Left ventricle myocardium inferior (tissue), 1 donor: ENCODE results near the gene LELP1. TPM values are rescaled to one million over a fixed set of nuclear protein-coding genes. Genes with fewer than 3 reads are reported as not detected.
"Not testable (repeated sequence)": the region's sequence is repeated elsewhere in the genome, so short reads cannot be mapped to it uniquely, and the experiment has no call there.

Source experiments
- DNase-seq: peaks from one replicate; pipeline ENCODE4 v3.0.0-alpha.2; 2020
- H3K27ac ChIP-seq: fragments of 200-600 bp; replicated peaks from 2 replicates; pipeline ENCODE4 v1.8.0; 2021
- H3K27me3 ChIP-seq: fragments of 200-600 bp; 2 replicates; pipeline ENCODE4 v1.8.0; 2021; ENCODE audit warnings: low read depth
- H3K36me3 ChIP-seq: fragments of 200-600 bp; 2 replicates; pipeline ENCODE4 v1.8.0; 2021
- H3K4me1 ChIP-seq: fragments of 200-600 bp; 2 replicates; pipeline ENCODE4 v1.8.0; 2021
- H3K4me3 ChIP-seq: fragments of 200-600 bp; 2 replicates; pipeline ENCODE4 v1.8.0; 2021; ENCODE audit warnings: mild to moderate bottlenecking, moderate library complexity
- H3K9me3 ChIP-seq: fragments of 200-600 bp; replicated peaks from 2 replicates; pipeline ENCODE4 v1.8.0; 2021
- CTCF ChIP-seq: fragments of 200-600 bp; IDR thresholded peaks from 2 replicates; pipeline ENCODE4 v1.8.0; 2021; ENCODE audit warnings: antibody characterized with exemption, mild to moderate bottlenecking, borderline replicate concordance
- intact Hi-C: fragments of 100-400 bp; cut with micrococcal nuclease; formaldehyde crosslinking; loops from one replicate; pipeline ENCODE4 v1.11.0; 2022
- total RNA-seq: library from RNA; stranded (reverse); fragmentation: NEBNext Ultra II Directional; extraction: Animal tissue kit (Norgen Biotek cat#: 25700); gene quantifications from one replicate; pipeline ENCODE4 v1.2.1, GENCODE V29; 2021
- donor health status: DM: no; HTN: yes; CAD: no; lungs with severe emphysema.

LELP1 gene
- total RNA-seq, 1 donor from 2014 or later, result not detected

DNA sequence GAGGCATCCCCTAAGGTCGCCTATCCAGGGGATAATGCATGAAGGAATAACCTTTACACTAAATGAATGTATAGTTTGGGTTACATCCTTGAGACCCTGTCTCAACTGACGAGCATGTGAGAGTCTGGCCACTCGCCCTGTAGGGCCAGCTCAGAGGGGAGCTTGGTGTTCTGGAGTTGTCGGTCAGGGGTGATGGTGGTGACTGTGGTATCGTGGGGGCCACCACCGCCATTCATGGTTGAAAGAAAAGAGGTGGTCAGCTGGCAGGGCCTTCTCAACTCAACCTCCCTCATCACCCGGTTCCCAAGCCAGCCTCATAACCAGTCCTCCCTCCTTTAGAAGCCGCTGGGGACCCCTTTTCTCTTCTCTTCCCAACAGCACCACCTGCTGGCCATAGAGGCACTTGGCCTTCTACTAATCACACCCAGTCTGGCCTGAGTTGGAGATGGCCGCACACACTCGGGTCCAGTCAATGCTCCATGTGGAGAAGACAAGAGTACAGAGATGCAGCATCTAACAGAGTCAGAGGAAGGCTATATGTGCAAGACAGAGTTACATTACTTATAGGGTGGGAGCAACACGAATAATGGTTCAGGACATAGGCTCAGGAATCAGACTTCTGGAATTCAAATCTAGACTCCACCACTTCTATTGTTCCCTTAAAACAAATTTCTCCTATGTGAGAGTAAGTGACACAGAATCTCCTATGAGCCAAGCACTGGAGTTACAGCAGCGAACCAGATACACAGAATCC, 26.0 kb downstream of the LELP1 start:
- H3K4me3 ChIP-seq, H3K9me3 ChIP-seq, intact Hi-C loops, H3K4me1 ChIP-seq, H3K36me3 ChIP-seq, H3K27ac ChIP-seq, DNase-seq: not testable (repeated sequence)
- H3K27me3 ChIP-seq, result peaks cover 63% of the 10 kb centered on the region
- peak; percentile 51 for TF ChIP-seq CTCF

DNA sequence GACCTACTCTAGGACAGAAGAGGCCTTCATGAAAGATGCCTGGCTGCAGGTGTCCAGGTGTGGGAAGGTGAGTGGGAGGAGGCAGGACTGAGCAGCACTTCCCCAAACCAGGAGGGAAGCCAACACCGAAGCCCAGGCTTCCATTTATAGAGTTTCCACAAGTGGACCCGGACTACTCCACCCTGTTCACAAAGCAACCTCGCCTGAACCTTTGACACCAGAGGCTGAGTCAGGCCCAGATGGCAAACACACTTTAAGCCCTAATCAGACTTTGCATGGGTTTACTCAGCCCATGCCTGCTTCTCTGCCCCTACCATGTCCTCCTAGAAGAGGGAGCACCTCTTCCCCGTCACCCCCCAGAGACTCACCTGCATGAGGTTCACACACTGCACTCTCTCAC, 28.1 kb downstream of the LELP1 start:
- Histone ChIP-seq H3K4me1 (no peaks in the 10 kb centered on the region), H3K4me3 (no peak overlapping the region), H3K27me3 (peaks cover 55% of the 10 kb centered on the region), H3K9me3 (no peaks in the 10 kb centered on the region), H3K27ac (no peak overlapping the region), H3K36me3 (no peaks in the 10 kb centered on the region)
- DNase-seq, result no peak
- TF ChIP-seq CTCF, result no peak
- intact Hi-C loops, result no loop called here

DNA sequence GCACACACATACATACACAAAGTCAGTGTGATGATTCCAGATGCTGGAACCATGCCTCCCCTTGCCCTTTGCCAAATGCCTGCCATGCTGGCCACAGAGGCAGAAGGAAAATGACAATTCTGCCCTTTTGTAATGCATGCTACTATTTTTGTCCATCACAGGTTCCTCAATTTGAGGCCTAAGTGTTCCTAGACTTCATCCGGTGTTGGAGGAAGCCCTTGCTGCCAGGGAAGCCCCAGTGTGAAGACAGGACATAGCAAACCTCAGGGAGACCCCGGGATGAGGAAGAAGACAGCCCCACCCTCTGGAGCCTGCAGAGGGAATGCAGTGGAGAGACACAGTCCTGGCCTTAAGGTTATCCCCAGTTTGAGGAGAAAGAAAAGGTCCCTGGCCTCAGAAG, 28.6 kb downstream of the LELP1 start:
- Histone ChIP-seq H3K27me3 (peaks cover 50% of the 10 kb centered on the region), H3K36me3 (no peaks in the 10 kb centered on the region), H3K27ac (no peak overlapping the region), H3K9me3 (no peaks in the 10 kb centered on the region), H3K4me1 (no peaks in the 10 kb centered on the region), H3K4me3 (no peak overlapping the region)
- DNase-seq, result no peak
- no peak for TF ChIP-seq CTCF
- intact Hi-C loops, result no loop called here

GRCh38 chr1:153232553-153232952, 29.3 kb downstream of the LELP1 start:
- no peak for DNase-seq
- intact Hi-C loops, result no loop called here
- H3K36me3 ChIP-seq, result no peaks in the 10 kb centered on the region
- H3K4me1 ChIP-seq, result no peaks in the 10 kb centered on the region
- H3K27me3 ChIP-seq, result peaks cover 43% of the 10 kb centered on the region
- no peak overlapping the region for H3K4me3 ChIP-seq
- no peak for TF ChIP-seq CTCF
- no peak overlapping the region for H3K27ac ChIP-seq
- no peaks in the 10 kb centered on the region for H3K9me3 ChIP-seq

DNA sequence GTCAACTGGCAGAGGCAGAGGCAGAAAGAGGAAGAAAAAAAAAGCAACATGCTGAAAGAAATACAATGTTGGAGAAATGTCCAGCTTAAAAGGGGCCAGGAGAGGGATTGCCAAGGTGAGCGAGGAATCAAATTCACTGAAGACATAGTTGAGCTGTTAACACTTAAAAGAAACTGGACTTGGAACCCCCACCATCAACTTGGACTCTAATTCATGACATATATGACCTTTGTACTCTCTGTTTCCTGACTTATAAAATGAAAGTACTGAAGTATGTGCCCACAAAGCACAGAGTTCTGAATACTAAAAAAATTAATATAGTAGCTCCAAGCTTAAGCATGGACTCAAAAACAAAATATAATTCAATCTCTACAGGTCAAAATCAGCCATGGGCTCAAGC, 30.2 kb downstream of the LELP1 start:
- no peak overlapping the region for H3K27ac ChIP-seq
- DNase-seq, result no peak
- H3K4me3 ChIP-seq, result no peak overlapping the region
- H3K27me3 ChIP-seq, result peaks cover 36% of the 10 kb centered on the region
- no peaks in the 10 kb centered on the region for H3K4me1 ChIP-seq
- TF ChIP-seq CTCF, result no peak
- intact Hi-C loops, result no loop called here
- H3K36me3 ChIP-seq, result no peaks in the 10 kb centered on the region
- no peaks in the 10 kb centered on the region for H3K9me3 ChIP-seq
